ENCODE measurements around the gene MRTFA. TPM values are rescaled to one million over a fixed set of nuclear protein-coding genes. Genes with fewer than 3 reads are reported as not detected.

The MRTFA gene
- total and polyA plus RNA-seq, 2 of the 13 experiments (the other 11 are each of a cell fraction or from before 2014, with no cell fraction given): 2.4 to 8.2 TPM

GRCh38 chr22:40529821-40530220 lies 106.7 kb downstream of the MRTFA start (continued):
- no peak for TF ChIP-seq AHDC1 (CRISPR knock-in tag; IDR thresholded peaks at IDR 0.05; ENCODE audit: borderline replicate concordance)
- no peak for TF ChIP-seq ATAD3A (CRISPR knock-in tag; IDR thresholded peaks at IDR 0.05)
- TF ChIP-seq ZNF652 (CRISPR knock-in tag; IDR thresholded peaks at IDR 0.05; ENCODE audit: borderline replicate concordance, low read depth): no peak

GRCh38 chr22:40526960-40527359 lies 109.6 kb downstream of the MRTFA start:
- DNase-seq (ENCODE audit: low spot score): no peak
- in situ Hi-C loops (cut with HindIII; ENCODE audit: extremely low pct_ligation_motif_present, low pct_unique_long_range_greater_than_20kb) (loop anchor here (5.0 kb wide), 1 partner anchor 120 kb away; no protein-coding TSS in a partner anchor), intact Hi-C loops (cut with micrococcal nuclease; ENCODE audit: unreplicated experiment) (loop anchor here (10.0 kb wide), 1 partner anchor 58 kb away; no protein-coding TSS in a partner anchor)
- ATAC-seq: no peak
- Histone ChIP-seq H3K27me3 (ENCODE audit: control insufficient read depth in 1 of 2, insufficient read depth in 2 of 2, low read length in 2 of 2) (no peaks in the 10 kb centered on the region), H2AFZ (ENCODE audit: low read length) (no peak overlapping the region), H3K36me3 (replicated peaks in 1 of 2; ENCODE audit: control insufficient read depth in 1 of 2, insufficient read depth in 2 of 2, low read length in 2 of 2) (peaks cover 0 to 3% of the 10 kb centered on the region in 2 experiments; a peak in 2 of 5 replicates), H3K4me2 (ENCODE audit: low read depth, low read length) (no peak overlapping the region), H4K20me1 (ENCODE audit: insufficient read depth, low read length) (no peaks in the 10 kb centered on the region), H3K4me3 (replicated peaks in 1 of 3; ENCODE audit: insufficient read depth in 1 of 3, low read depth in 2 of 3, low read length in 3 of 3) (no peak overlapping the region), H3K4me1 (ENCODE audit: insufficient read depth, low read length) (peaks cover 33% of the 10 kb centered on the region), H3K79me2 (ENCODE audit: insufficient read depth, low read length) (no peaks in the 10 kb centered on the region), H3K9me3 (ENCODE audit: low read length) (no peaks in the 10 kb centered on the region), H3K9ac (ENCODE audit: insufficient read depth, low read depth, low read length) (no peak overlapping the region), H3K27ac (ENCODE audit: extremely low read length, insufficient read depth, low read length) (no peak overlapping the region)
- ChIA-PET POLR2A (no interaction called here), CTCF (ENCODE audit: low intra/inter-chr PET ratio, low total read pairs) (interaction anchor here (2.4 kb wide), 1 partner anchor 119 kb away, joined by 29 read pairs; no protein-coding TSS in a partner anchor)
- WGBS (ENCODE audit: low lambda C conversion rate): 97% methylated on average over 5 of the region's 5 CpGs
- FAIRE-seq: no peak
- no TSS peak for BruUV-seq (replicated peaks)
- no peak for TF ChIP-seq ZBTB10 (CRISPR knock-in tag; IDR thresholded peaks at IDR 0.05; ENCODE audit: borderline replicate concordance)
- no peak for TF ChIP-seq PAWR (CRISPR knock-in tag; IDR thresholded peaks at IDR 0.05; ENCODE audit: borderline replicate concordance)

All from HepG2 (cell line).